K562 (cell line): ENCODE results near the gene MVB12B.

Experiments used
- ATF7 ChIP-seq: fragments of 450-650 bp; IDR thresholded peaks from 2 replicates; pipeline ENCODE4 v1.7.1; 2014; ENCODE audit warnings: mild to moderate bottlenecking, moderate library complexity
- CHCHD3 ChIP-seq: fragments of 250-450 bp; sonication (Bioruptor Pico); IDR thresholded peaks from 2 replicates; pipeline ENCODE4 v2.1.2; 2022; ENCODE audit warnings: mild to moderate bottlenecking
- HNRNPLL ChIP-seq: fragments of 200-400 bp; formaldehyde crosslinking; IDR thresholded peaks from 2 replicates; pipeline ENCODE4 v1.6.1; 2017; ENCODE audit warnings: low read length, low read depth, mild to moderate bottlenecking; ENCODE audit not compliant: poor library complexity, severe bottlenecking
- MEF2A ChIP-seq: IDR thresholded peaks from 2 replicates; pipeline ENCODE4 v1.6.1; 2011; ENCODE audit warnings: low read depth, mild to moderate bottlenecking, low read length, moderate library complexity; ENCODE audit not compliant: control insufficient read depth
- POLR2A ChIP-seq: fragments of 450-650 bp; conservative IDR thresholded peaks from 2 replicates; pipeline ENCODE4 v1.6.1; 2016
- POLR2AphosphoS5 ChIP-seq: IDR thresholded peaks from 2 replicates; pipeline ENCODE4 v1.6.1; 2011; ENCODE audit warnings: mild to moderate bottlenecking, low read depth, low read length, moderate library complexity; ENCODE audit not compliant: control insufficient read depth, insufficient read depth
- POLR2B ChIP-seq: fragments of 450-650 bp; IDR thresholded peaks from 2 replicates; pipeline ENCODE4 v1.6.1; 2018; ENCODE audit warnings: low read depth; ENCODE audit not compliant: partially characterized antibody
- RNF2 ChIP-seq: sonication (generic); IDR thresholded peaks from 2 replicates; pipeline ENCODE4 v1.6.1; 2016
- SIRT6 ChIP-seq: IDR thresholded peaks from one replicate; pipeline ENCODE4 v1.6.1; 2012; ENCODE audit warnings: low read depth, mild to moderate bottlenecking, control low read depth, inconsistent platforms, low read length, moderate library complexity
- TF ChIP-seq, protein P1 (sequence below): sonication (generic); formaldehyde crosslinking; IDR thresholded peaks from 2 replicates; pipeline ENCODE4 v1.9.0; 2022; ENCODE audit warnings: mild to moderate bottlenecking, missing genetic modification reagents
- TF ChIP-seq, protein P2 (sequence below): fragments of 150-350 bp; IDR thresholded peaks from 2 replicates; pipeline ENCODE4 v1.6.1; 2014; ENCODE audit warnings: low read depth, mild to moderate bottlenecking, low read length, borderline replicate concordance

DNA sequence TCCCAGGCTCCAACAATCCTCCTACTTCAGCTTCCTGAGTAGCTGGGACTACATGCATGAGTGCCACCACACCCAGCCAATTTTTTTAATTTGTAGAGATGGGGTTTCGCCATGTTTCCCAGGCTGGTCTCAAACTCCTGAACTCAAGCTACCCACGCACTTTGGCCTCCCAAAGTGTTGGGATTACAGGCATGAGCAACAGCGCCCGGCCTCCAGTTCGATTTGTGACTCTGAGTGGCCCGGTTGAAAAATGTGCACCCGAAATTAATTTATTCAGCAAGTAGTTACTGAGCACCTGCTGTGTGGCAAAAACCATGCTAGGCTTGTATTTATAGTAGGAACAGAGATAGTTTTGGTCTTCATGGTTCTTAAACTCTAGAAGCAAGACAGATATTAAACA lies 58.3 kb downstream of the MVB12B start:
- TF ChIP-seq SIRT6, result no peak
- TF ChIP-seq, protein P1, sequence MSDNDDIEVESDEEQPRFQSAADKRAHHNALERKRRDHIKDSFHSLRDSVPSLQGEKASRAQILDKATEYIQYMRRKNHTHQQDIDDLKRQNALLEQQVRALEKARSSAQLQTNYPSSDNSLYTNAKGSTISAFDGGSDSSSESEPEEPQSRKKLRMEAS, result no peak
- TF ChIP-seq POLR2AphosphoS5, result no peak
- TF ChIP-seq POLR2A, result no peak
- TF ChIP-seq ATF7, result no peak
- no peak for TF ChIP-seq POLR2B
- TF ChIP-seq MEF2A, result no peak
- TF ChIP-seq, protein P2, sequence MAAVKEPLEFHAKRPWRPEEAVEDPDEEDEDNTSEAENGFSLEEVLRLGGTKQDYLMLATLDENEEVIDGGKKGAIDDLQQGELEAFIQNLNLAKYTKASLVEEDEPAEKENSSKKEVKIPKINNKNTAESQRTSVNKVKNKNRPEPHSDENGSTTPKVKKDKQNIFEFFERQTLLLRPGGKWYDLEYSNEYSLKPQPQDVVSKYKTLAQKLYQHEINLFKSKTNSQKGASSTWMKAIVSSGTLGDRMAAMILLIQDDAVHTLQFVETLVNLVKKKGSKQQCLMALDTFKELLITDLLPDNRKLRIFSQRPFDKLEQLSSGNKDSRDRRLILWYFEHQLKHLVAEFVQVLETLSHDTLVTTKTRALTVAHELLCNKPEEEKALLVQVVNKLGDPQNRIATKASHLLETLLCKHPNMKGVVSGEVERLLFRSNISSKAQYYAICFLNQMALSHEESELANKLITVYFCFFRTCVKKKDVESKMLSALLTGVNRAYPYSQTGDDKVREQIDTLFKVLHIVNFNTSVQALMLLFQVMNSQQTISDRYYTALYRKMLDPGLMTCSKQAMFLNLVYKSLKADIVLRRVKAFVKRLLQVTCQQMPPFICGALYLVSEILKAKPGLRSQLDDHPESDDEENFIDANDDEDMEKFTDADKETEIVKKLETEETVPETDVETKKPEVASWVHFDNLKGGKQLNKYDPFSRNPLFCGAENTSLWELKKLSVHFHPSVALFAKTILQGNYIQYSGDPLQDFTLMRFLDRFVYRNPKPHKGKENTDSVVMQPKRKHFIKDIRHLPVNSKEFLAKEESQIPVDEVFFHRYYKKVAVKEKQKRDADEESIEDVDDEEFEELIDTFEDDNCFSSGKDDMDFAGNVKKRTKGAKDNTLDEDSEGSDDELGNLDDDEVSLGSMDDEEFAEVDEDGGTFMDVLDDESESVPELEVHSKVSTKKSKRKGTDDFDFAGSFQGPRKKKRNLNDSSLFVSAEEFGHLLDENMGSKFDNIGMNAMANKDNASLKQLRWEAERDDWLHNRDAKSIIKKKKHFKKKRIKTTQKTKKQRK, result no peak
- TF ChIP-seq CHCHD3 (CRISPR knock-in tag), result no peak
- TF ChIP-seq HNRNPLL, result no peak
- no peak for TF ChIP-seq RNF2
